Activated CD8-positive, alpha-beta T cell treated with anti-CD3 and anti-CD28 coated beads, Interleukin-2, amount 10 ng/mL, durations not matched to agents 7 days and 5 days (primary cell): ENCODE measurements around the gene XPA. TPM values are rescaled to one million over a fixed set of nuclear protein-coding genes. Genes with fewer than 3 reads are reported as not detected.

ENCODE experiments used
- ATAC-seq: fragments of 150-1000 bp; cut with Tn5 transposase; one replicate; pipeline ENCODE4 v1.10.0; 2021; ENCODE audit warnings: moderate library complexity
- CTCF ChIA-PET: fragments of 350-600 bp; sonication (Branson Sonifier 250); formaldehyde crosslinking; loops from one replicate; lab custom pipeline; 2021; ENCODE audit warnings: antibody characterized with exemption; lab: Charles Lee
- POLR2A ChIA-PET: fragments of 350-600 bp; sonication (Branson Sonifier 250); formaldehyde crosslinking; loops from one replicate; lab custom pipeline; 2021; ENCODE audit warnings: antibody characterized with exemption; lab: Charles Lee
- DNase-seq: peaks from one replicate; pipeline ENCODE4 v3.0.0-alpha.2; 2020
- H3K27ac Mint-ChIP-seq: one replicate; pipeline ENCODE4 v1.8.0; 2021; ENCODE audit warnings: mild to moderate bottlenecking, mixed read lengths
- H3K27me3 Mint-ChIP-seq: one replicate; pipeline ENCODE4 v1.8.0; 2021; ENCODE audit warnings: low read depth, mixed read lengths
- H3K36me3 Mint-ChIP-seq: one replicate; pipeline ENCODE4 v1.8.0; 2021; ENCODE audit warnings: low read depth, mixed read lengths
- H3K4me1 Mint-ChIP-seq: one replicate; pipeline ENCODE4 v1.8.0; 2021; ENCODE audit warnings: low read depth, mixed read lengths
- H3K4me3 Mint-ChIP-seq: one replicate; pipeline ENCODE4 v1.8.0; 2021; ENCODE audit warnings: mild to moderate bottlenecking, mixed read lengths
- H3K9me3 Mint-ChIP-seq: one replicate; pipeline ENCODE4 v1.8.0; 2022; ENCODE audit warnings: mixed read lengths; ENCODE audit not compliant: insufficient read depth
- total RNA-seq, 2 experiments: library from RNA; stranded (reverse); gene quantifications; one replicate each; pipeline ENCODE4 v1.2.3, GENCODE V29; 2021

The XPA gene
- total RNA-seq, 2 experiments from 2014 or later: 10.2 TPM

DNA sequence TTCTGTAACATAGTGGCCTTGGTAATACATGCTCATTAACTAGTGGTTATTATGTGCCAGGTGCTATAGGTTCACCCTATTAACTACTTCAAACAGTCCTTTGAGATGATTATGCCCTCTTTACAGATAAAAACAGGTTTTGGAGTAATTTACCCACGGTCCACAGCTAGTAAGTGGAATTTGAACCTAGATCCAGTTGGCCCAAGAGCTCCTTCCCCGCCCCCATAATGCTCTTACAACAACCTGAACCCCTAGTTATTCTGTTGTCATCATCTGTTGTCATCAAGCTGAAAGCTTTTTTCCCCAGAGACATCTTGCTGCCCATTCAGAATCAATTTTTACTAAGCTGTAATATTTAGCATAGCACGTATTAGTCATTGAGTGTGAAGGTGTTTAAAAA, 23.2 kb downstream of the XPA start:
- ChIA-PET CTCF (interaction anchor here (1.6 kb wide), 1 partner anchor 75 kb away, joined by 4 read pairs; no protein-coding TSS in a partner anchor), POLR2A (no interaction called here)
- DNase-seq: no peak
- ATAC-seq: no peak
- no peak overlapping the region for H3K27ac Mint-ChIP-seq
- no peaks in the 10 kb centered on the region for H3K4me1 Mint-ChIP-seq
- H3K36me3 Mint-ChIP-seq: peaks cover 75% of the 10 kb centered on the region
- H3K9me3 Mint-ChIP-seq: no peaks in the 10 kb centered on the region
- H3K27me3 Mint-ChIP-seq: no peaks in the 10 kb centered on the region
- H3K4me3 Mint-ChIP-seq: no peak overlapping the region

DNA sequence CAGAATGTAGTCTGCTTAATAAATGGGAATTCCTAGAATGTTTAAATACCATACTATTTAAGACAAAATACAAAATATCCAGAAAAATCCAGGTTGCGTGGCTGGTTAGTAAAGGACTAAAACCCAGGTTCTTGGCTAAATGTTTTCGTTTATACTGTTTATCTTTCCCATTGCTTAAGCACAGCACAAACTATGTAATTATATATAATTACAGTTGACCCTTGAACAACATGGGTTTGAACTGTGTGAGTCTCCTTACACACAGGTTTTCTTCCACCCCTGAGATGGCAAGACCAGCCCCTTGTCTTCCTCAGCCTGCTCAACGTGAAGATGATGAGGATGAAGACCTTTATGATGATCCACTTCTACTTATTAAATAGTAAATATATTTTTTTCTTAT, 24.7 kb downstream of the XPA start:
- Mint-ChIP-seq H3K4me3 (no peak overlapping the region), H3K27ac (no peak overlapping the region), H3K36me3 (peaks cover 74% of the 10 kb centered on the region), H3K27me3 (no peaks in the 10 kb centered on the region), H3K4me1 (no peaks in the 10 kb centered on the region), H3K9me3 (no peaks in the 10 kb centered on the region)
- ChIA-PET POLR2A (no interaction called here), CTCF (no interaction called here)
- no peak for ATAC-seq
- DNase-seq: no peak

DNA sequence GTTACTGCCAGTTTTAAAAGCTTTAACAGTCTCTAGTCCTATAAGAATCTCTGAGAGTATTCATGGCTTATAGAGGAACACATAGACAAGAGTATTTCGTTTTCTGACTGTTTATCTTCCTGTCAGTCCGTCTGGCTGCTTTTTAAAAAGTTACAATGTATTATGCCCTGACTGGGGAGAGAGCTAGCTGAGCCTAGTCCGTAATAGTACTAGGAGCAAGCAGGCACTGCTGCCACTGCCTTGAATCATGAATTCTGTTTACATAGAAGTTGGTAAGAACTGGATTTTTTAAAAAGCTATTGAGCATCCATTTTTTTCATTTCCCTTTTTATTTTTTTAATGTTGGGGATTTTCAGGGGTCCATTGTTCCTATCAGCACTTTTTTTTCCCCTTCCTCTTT, 26.6 kb downstream of the XPA start:
- Mint-ChIP-seq H3K4me1 (peaks cover 16% of the 10 kb centered on the region), H3K36me3 (peaks cover 79% of the 10 kb centered on the region), H3K27ac (no peak overlapping the region), H3K9me3 (no peaks in the 10 kb centered on the region), H3K27me3 (no peaks in the 10 kb centered on the region), H3K4me3 (no peak overlapping the region)
- ChIA-PET POLR2A (no interaction called here), CTCF (interaction anchor here (1.1 kb wide), 1 partner anchor 32 kb away, joined by 3 read pairs; no protein-coding TSS in a partner anchor)
- ATAC-seq (no peak), DNase-seq (no peak)

DNA sequence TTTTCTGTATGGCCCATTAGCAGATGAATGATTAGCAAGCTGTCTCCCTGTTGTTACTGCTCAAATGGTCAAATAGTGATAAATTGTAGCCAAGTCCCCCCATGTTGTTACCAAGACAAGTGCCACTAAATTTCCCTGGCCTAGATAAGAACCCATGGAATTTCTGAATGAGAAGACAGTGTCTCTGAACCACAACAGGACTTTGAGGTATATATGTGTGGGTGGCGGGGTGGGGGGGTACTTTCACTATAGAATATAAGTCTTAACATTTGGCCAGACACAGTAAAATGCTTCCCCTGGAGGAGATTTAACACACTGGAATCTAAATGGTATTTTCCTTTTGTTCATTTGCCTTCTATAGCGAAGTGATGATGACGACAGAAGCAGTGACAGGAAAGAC, 28.7 kb downstream of the XPA start:
- H3K4me3 Mint-ChIP-seq: no peak overlapping the region
- no peaks in the 10 kb centered on the region for H3K27me3 Mint-ChIP-seq
- peaks cover 78% of the 10 kb centered on the region for H3K36me3 Mint-ChIP-seq
- H3K27ac Mint-ChIP-seq: no peak overlapping the region
- DNase-seq (no peak), ATAC-seq (no peak)
- CTCF ChIA-PET: no interaction called here
- peaks cover 16% of the 10 kb centered on the region for H3K4me1 Mint-ChIP-seq
- H3K9me3 Mint-ChIP-seq: no peaks in the 10 kb centered on the region
- POLR2A ChIA-PET: no interaction called here

DNA sequence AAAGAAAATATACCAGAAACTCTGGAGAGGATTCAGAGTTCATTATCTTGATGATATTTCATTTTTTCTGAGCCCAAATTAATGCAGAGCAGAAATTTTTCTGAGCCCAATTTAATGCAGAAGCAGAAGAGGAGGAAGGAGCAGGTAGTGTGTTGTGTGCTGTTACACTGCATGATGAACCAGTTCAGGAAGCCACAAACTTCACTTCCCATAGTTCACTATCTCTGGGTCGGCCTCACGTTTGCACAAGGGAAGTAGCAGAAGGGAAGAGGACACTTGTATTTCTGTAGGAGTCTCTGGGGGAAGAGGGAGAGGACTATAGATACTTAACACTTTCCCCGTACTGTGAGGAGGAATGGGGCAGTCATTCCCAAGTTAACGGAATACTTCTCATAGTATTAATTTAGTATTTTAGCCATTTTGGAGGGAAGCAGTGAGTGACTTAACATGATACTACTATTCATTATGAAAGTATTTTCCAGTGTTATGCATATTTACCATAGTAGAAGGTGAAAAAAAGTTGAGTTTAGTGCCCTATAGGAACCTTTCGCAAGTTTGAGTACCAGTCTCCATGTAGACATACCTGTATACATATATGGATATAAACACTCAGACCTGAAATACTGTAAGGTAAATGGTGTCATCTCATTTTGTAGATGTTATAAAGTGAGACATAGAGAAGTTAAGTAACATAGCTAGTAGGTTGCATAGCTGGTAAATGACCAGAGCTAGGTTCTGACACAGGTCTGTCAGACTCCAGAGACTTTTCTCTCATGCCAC, 30.0 kb downstream of the XPA start:
- H3K27ac Mint-ChIP-seq: peak overlapping the region; percentile 82
- peaks cover 81% of the 10 kb centered on the region for H3K36me3 Mint-ChIP-seq
- DNase-seq (no peak), ATAC-seq (no peak)
- no peaks in the 10 kb centered on the region for H3K9me3 Mint-ChIP-seq
- no peak overlapping the region for H3K4me3 Mint-ChIP-seq
- ChIA-PET POLR2A (interaction anchor here (1.2 kb wide), 1 partner anchor 34 kb away, joined by 3 read pairs; the partner anchor contains the start of genes NCBP1 and TSTD2), CTCF (interaction anchor here (0.6 kb wide), 1 partner anchor 28 kb away, joined by 3 read pairs; no protein-coding TSS in a partner anchor)
- H3K27me3 Mint-ChIP-seq: no peaks in the 10 kb centered on the region
- peaks cover 16% of the 10 kb centered on the region for H3K4me1 Mint-ChIP-seq

DNA sequence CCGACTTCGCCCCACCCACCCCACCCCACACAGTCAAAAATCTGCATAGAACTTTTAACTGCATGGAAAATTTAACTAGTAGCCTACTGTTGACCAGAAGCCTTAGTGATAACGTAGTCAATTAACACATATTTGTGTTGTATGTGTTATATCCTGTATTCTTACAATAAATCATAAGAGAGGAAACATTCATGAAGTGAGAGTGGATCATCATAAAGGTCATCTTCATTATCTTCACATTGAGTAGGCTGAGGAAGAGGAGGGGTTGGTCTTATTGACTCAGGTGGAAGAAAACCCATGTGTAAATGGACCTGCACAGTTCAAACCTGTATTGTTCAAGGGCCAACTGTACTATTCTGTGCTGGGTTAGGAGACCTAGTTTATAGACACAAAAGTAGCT, 31.4 kb downstream of the XPA start:
- Mint-ChIP-seq H3K4me3 (no peak overlapping the region), H3K36me3 (peaks cover 77% of the 10 kb centered on the region), H3K4me1 (peaks cover 16% of the 10 kb centered on the region), H3K27me3 (no peaks in the 10 kb centered on the region), H3K27ac (no peak overlapping the region), H3K9me3 (no peaks in the 10 kb centered on the region)
- POLR2A ChIA-PET: no interaction called here
- ATAC-seq (no peak), DNase-seq (no peak)
- CTCF ChIA-PET: no interaction called here

DNA sequence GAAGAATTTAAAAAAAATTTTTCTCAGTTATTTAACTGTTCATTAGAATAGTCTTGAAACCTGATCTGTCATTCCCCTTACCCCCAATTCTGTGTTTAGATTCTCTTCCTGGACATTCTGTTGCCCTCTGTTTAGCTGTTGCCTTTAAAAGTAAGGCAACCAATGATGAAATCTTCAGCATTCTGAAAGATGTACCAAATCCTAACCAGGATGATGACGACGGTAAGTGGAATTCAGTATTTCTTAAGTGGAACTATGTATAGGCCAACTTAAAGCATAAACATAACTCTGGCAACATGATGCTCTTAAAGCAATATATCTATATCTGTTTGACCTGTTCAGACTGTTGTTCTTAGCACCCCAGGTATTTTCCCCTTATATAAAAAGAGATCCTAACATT, 36.3 kb downstream of the XPA start:
- H3K4me3 Mint-ChIP-seq: no peak overlapping the region
- H3K4me1 Mint-ChIP-seq: peaks cover 2% of the 10 kb centered on the region
- H3K9me3 Mint-ChIP-seq: no peaks in the 10 kb centered on the region
- no peaks in the 10 kb centered on the region for H3K27me3 Mint-ChIP-seq
- no peak overlapping the region for H3K27ac Mint-ChIP-seq
- H3K36me3 Mint-ChIP-seq: peaks cover 74% of the 10 kb centered on the region
- no peak for ATAC-seq
- ChIA-PET POLR2A (no interaction called here), CTCF (interaction anchor here (0.8 kb wide), 1 partner anchor 20 kb away, joined by 3 read pairs; no protein-coding TSS in a partner anchor)
- no peak for DNase-seq

DNA sequence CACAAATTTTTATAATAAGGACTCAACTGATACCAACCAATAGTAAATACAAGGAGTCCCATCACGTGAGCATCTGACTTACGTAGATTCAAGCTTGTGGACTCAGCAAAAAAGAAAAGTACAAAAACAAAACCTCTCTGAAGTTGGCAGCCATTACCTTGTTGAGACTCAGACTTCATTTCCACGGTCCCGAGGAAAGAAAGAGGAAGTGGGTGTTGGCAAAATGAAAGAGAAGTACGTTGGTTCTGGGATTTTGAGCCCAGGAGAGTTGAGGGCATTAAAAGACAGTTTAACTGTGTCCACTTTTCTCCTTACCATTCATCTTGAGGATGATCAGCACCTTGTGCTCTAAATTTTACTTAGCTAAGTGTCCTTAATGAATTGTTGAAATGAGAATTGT, 36.8 kb downstream of the XPA start:
- DNase-seq: no peak

DNA sequence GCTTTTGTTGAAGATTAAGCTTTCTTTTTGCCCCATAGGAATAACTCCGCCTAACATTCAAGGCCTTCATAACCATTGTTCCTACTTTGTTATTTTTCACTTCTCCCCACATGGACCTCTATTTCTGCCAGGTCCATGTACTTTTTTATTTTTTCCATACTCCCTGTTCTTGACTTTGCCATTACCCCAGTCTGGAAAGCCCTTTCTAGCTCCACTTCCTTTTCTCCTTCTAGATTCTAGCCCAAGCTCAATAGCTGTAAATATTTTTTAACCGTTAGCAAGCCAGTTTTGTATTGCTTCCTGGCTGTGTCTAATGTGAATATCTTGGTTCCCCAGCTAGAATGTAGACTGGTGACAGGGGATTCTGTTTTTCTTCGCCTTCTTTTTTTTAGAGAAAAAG, 37.4 kb downstream of the XPA start:
- DNase-seq: no peak
- CTCF ChIA-PET: interaction anchor here (1.0 kb wide), 1 partner anchor 20 kb away, joined by 3 read pairs; no protein-coding TSS in a partner anchor
- no peak overlapping the region for H3K27ac Mint-ChIP-seq

More for the DNA sequence above, 36.8 kb downstream of the XPA start:
- CTCF ChIA-PET: no interaction called here
- H3K27ac Mint-ChIP-seq: no peak overlapping the region
- ATAC-seq: no peak
- H3K36me3 Mint-ChIP-seq: peaks cover 76% of the 10 kb centered on the region
- H3K4me3 Mint-ChIP-seq: no peak overlapping the region
- POLR2A ChIA-PET: no interaction called here
- no peaks in the 10 kb centered on the region for H3K9me3 Mint-ChIP-seq
- no peaks in the 10 kb centered on the region for H3K27me3 Mint-ChIP-seq
- no peaks in the 10 kb centered on the region for H3K4me1 Mint-ChIP-seq

DNA sequence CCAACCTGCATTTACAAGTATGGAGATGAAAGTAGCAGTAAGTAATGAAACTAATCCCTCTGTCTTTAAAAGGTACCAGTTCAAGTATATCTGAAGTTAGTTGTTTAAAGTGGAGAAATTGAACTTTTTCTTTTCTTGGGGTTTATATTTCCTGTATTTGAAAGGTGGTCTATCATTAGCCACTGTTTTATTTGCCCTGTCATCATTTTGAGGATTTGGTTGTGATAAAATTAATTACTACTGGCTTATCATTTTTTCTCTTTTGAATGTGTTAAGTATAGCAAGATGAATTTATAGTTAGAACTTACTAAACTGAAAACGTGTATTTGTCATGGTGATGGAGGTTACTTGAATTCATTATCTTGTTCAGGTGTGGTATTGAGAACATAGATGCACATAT, 38.4 kb downstream of the XPA start:
- Mint-ChIP-seq H3K27ac (no peak overlapping the region), H3K9me3 (no peaks in the 10 kb centered on the region), H3K4me3 (no peak overlapping the region), H3K4me1 (no peaks in the 10 kb centered on the region), H3K27me3 (no peaks in the 10 kb centered on the region), H3K36me3 (peaks cover 70% of the 10 kb centered on the region)
- ChIA-PET CTCF (interaction anchor here (1.0 to 1.3 kb wide), 2 partner anchors 18 to 20 kb away, joined by 3 to 4 read pairs; no protein-coding TSS in a partner anchor), POLR2A (no interaction called here)
- ATAC-seq: no peak
- DNase-seq: no peak

More for the DNA sequence above, 37.4 kb downstream of the XPA start:
- no peak for ATAC-seq
- no peaks in the 10 kb centered on the region for H3K4me1 Mint-ChIP-seq
- peaks cover 72% of the 10 kb centered on the region for H3K36me3 Mint-ChIP-seq
- no peaks in the 10 kb centered on the region for H3K27me3 Mint-ChIP-seq
- POLR2A ChIA-PET: no interaction called here
- H3K9me3 Mint-ChIP-seq: no peaks in the 10 kb centered on the region
- no peak overlapping the region for H3K4me3 Mint-ChIP-seq

DNA sequence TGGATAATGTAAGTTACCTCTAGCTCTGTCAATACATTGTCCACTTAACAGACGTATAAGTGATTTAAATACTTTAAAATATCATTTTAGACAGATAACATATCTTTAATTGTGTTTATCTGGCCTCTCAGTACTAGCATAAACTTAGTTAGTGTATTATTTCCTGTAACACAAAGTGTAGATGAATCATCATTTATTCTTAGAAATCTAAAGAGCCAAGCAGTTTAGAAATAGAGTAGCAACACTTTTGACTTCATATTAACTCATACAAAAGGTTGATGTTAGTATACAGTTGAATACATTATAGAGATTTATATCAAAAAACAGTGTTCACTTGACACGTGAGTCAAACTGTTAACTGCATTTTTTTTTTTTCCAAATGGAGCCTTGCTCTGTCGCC, 45.5 kb downstream of the XPA start:
- Mint-ChIP-seq H3K27me3 (no peaks in the 10 kb centered on the region), H3K36me3 (peaks cover 54% of the 10 kb centered on the region), H3K27ac (no peak overlapping the region), H3K9me3 (no peaks in the 10 kb centered on the region), H3K4me1 (peaks cover 4% of the 10 kb centered on the region), H3K4me3 (no peak overlapping the region)
- ATAC-seq (no peak), DNase-seq (no peak)
- CTCF ChIA-PET: interaction anchor here (1.2 kb wide), 1 partner anchor 53 kb away, joined by 4 read pairs; no protein-coding TSS in a partner anchor
- POLR2A ChIA-PET: no interaction called here

DNA sequence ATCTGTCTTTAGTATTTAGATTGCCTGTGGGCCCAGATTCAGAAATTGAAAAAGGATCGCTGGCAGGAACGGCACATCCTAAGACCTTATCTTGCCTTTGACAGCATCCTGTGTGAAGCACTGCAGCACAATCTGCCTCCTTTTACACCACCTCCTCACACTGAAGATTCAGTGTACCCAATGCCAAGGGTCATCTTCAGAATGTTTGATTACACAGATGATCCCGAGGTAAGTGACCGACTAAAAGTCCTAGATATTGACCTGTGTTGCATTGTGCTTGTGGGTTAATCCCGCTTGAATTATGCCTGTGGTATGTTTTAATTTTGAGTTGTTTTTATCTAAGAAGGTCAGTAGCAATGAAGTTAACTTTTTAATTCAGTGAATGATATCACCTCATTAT, 49.1 kb downstream of the XPA start:
- DNase-seq: no peak
- no peaks in the 10 kb centered on the region for H3K9me3 Mint-ChIP-seq
- CTCF ChIA-PET: interaction anchor here (1.0 kb wide), 1 partner anchor 8 kb away, joined by 3 read pairs; no protein-coding TSS in a partner anchor

More for the DNA sequence above, 49.1 kb downstream of the XPA start:
- H3K27ac Mint-ChIP-seq: peak overlapping the region; percentile 0
- H3K36me3 Mint-ChIP-seq: peaks cover 43% of the 10 kb centered on the region
- no peak overlapping the region for H3K4me3 Mint-ChIP-seq
- ATAC-seq: no peak
- H3K4me1 Mint-ChIP-seq: peaks cover 4% of the 10 kb centered on the region
- H3K27me3 Mint-ChIP-seq: no peaks in the 10 kb centered on the region
- POLR2A ChIA-PET: no interaction called here
